Stimulated activated CD4-positive, alpha-beta T cell treated with anti-CD3 and anti-CD28 coated beads, TNF-alpha, amount 100 ng/mL, for 4 hours (primary cell): Measurements from ENCODE around the gene HOXA4.

Experiments
- DNase-seq, 3 experiments: peaks; one replicate each; pipeline ENCODE4 v3.0.0-alpha.2; 2020; ENCODE audit warnings: low read depth in 3 of 3

The HOXA4 gene

GRCh38 chr7:27117887-27118491, 12.6 kb downstream of the HOXA4 start:
- DNase-seq = no peak

GRCh38 chr7:27116962-27117886, 13.3 kb downstream of the HOXA4 start:
- DNase-seq = no peak

GRCh38 chr7:27116031-27116961, 14.3 kb downstream of the HOXA4 start:
- DNase-seq = no peak

- no peak for DNase-seq
These were observed 15.1 kb downstream of the HOXA4 start for GRCh38 chr7:27115221-27116026.

GRCh38 chr7:27114881-27115220, 15.7 kb downstream of the HOXA4 start:
- DNase-seq = no peak

- DNase-seq = no peak
These were observed 16.4 kb downstream of the HOXA4 start for GRCh38 chr7:27113991-27114769.

- DNase-seq = no peak
These were observed 17.3 kb downstream of the HOXA4 start for GRCh38 chr7:27112955-27113949.

GRCh38 chr7:27112361-27112760, 18.2 kb downstream of the HOXA4 start:
- DNase-seq = no peak

GRCh38 chr7:27111751-27112277, 18.7 kb downstream of the HOXA4 start:
- DNase-seq = no peak

GRCh38 chr7:27111042-27111750, 19.4 kb downstream of the HOXA4 start:
- no peak for DNase-seq

GRCh38 chr7:27110186-27111031, 20.1 kb downstream of the HOXA4 start:
- DNase-seq = no peak

- DNase-seq = no peak
These were observed 20.9 kb downstream of the HOXA4 start for GRCh38 chr7:27109466-27110185.

- no peak for DNase-seq
These were observed 22.0 kb downstream of the HOXA4 start for GRCh38 chr7:27108390-27109127.

GRCh38 chr7:27107391-27108381, 22.9 kb downstream of the HOXA4 start:
- DNase-seq = no peak

- no peak for DNase-seq
These were observed 23.7 kb downstream of the HOXA4 start for GRCh38 chr7:27106901-27107240.
